Testis (tissue), 3 donors: Measurements from ENCODE around the gene SPPL3. TPM values are rescaled to one million over a fixed set of nuclear protein-coding genes. Genes with fewer than 3 reads are reported as not detected.

Experiments used
- DNase-seq: peaks from one replicate; pipeline ENCODE4 v3.0.0-alpha.2; 2019
- H3K27ac ChIP-seq, 2 donors: fragments of 200-600 bp; sonication (generic); one replicate each; pipeline ENCODE4 v1.5.1; 2019
- H3K27me3 ChIP-seq: fragments of 200-600 bp; sonication (generic); one replicate; pipeline ENCODE4 v1.5.1; 2019
- H3K36me3 ChIP-seq: fragments of 200-600 bp; sonication (generic); one replicate; pipeline ENCODE4 v1.5.1; 2017; ENCODE audit warnings: low read depth; ENCODE audit errors: missing control alignments
- H3K4me1 ChIP-seq: fragments of 200-600 bp; sonication (generic); one replicate; pipeline ENCODE4 v1.5.1; 2019
- H3K4me3 ChIP-seq, 2 donors: fragments of 200-600 bp; sonication (generic); one replicate each; pipeline ENCODE4 v1.5.1; 2017 to 2019
- H3K9me3 ChIP-seq: fragments of 200-600 bp; sonication (generic); one replicate; pipeline ENCODE4 v1.5.1; 2017
- POLR2A ChIP-seq: fragments of 450-650 bp; IDR thresholded peaks from one replicate; pipeline ENCODE4 v1.6.1; 2017; ENCODE audit warnings: antibody characterized with exemption, mild to moderate bottlenecking, moderate library complexity
- WGBS, 2 donors: methylation state at CpG; one replicate each; pipeline ENCODE4 v1.1.5; 2018; 5-methylcytosine and 5-hydroxymethylcytosine counted together
- intact Hi-C: fragments of 100-400 bp; cut with DNase I; formaldehyde crosslinking; loops from one replicate; pipeline ENCODE4 v1.15.1; 2023; ENCODE audit warnings: low total_unique reads
- polyA plus RNA-seq: library from polyadenylated mRNA; stranded (reverse); fragments of 350-450 nt; fragmentation: Illumina TruSeq; extraction: RNeasy Lipid Tissue Mini Kit (QIAGEN cat#74804); gene quantifications from one replicate; pipeline ENCODE4 v1.2.3, GENCODE V29; 2014; ENCODE audit warnings: low read depth, low replicate concordance; ENCODE audit not compliant: insufficient read depth
- total RNA-seq, 2 donors: library from RNA; depleted of rRNA; stranded (reverse); fragments of >200 nt; gene quantifications; one replicate each; pipeline ENCODE4 v1.2.3, GENCODE V29; 2016
- TF ChIP-seq, protein P1 (sequence below), 3 experiments: fragments of 450-650 bp in 2 of 3; fragments of 200-600 bp in 1 of 3; sonication (generic) in 1 of 3; IDR thresholded peaks; one replicate each; pipeline ENCODE4 v1.5.1; 2016 to 2019; ENCODE audit warnings: antibody characterized with exemption in 3 of 3, mild to moderate bottlenecking in 2 of 3, moderate library complexity in 1 of 3

The SPPL3 gene
- total and polyA plus RNA-seq, 3 donors from 2014 or later, result 61.1 to 190 (median 65.4) TPM

DNA sequence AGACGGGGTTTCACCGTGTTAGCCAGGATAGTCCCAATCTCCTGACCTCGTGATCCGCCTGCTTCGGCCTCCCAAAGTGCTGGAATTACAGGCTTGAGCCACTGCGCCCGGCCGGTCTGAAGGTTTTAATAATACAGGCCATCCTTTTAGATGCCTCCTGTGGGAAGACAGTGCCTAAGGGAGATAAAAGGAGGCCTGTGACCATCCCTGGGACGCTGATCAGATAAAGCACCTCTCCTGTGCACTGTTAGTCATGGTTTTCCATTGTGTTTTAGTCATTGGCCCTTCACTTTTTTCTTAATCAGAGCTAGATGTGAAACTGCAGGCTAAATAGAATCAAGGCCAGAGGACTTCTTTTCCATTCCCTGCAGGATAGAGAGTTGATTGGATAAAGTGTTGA, 186.1 kb downstream of the SPPL3 start:
- no peaks in the 10 kb centered on the region for H3K27me3 ChIP-seq
- no peak overlapping the region for H3K27ac ChIP-seq
- TF ChIP-seq, protein P1, sequence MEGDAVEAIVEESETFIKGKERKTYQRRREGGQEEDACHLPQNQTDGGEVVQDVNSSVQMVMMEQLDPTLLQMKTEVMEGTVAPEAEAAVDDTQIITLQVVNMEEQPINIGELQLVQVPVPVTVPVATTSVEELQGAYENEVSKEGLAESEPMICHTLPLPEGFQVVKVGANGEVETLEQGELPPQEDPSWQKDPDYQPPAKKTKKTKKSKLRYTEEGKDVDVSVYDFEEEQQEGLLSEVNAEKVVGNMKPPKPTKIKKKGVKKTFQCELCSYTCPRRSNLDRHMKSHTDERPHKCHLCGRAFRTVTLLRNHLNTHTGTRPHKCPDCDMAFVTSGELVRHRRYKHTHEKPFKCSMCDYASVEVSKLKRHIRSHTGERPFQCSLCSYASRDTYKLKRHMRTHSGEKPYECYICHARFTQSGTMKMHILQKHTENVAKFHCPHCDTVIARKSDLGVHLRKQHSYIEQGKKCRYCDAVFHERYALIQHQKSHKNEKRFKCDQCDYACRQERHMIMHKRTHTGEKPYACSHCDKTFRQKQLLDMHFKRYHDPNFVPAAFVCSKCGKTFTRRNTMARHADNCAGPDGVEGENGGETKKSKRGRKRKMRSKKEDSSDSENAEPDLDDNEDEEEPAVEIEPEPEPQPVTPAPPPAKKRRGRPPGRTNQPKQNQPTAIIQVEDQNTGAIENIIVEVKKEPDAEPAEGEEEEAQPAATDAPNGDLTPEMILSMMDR (IDR thresholded peaks at IDR 0.05), result no peak
- TF ChIP-seq POLR2A, result no peak
- no peaks in the 10 kb centered on the region for H3K9me3 ChIP-seq
- H3K4me1 ChIP-seq, result no peaks in the 10 kb centered on the region
- no peak overlapping the region for H3K4me3 ChIP-seq
- H3K36me3 ChIP-seq, result no peaks in the 10 kb centered on the region
- 95 to 96% methylated on average over 9 of the region's 9 CpGs for WGBS, 2 donors
- intact Hi-C loops, result no loop called here
- no peak for DNase-seq

- intact Hi-C loops, result no loop called here
- no peak overlapping the region for H3K4me3 ChIP-seq
- WGBS, 2 donors, result 28 to 38% methylated on average over 4 of the region's 4 CpGs
- TF ChIP-seq POLR2A, result no peak
- TF ChIP-seq, protein P1 (IDR thresholded peaks at IDR 0.05), result peak; percentile 81 to 84 (median 82)
- DNase-seq, result peak; percentile 88
- H3K27me3 ChIP-seq, result no peaks in the 10 kb centered on the region
- no peaks in the 10 kb centered on the region for H3K9me3 ChIP-seq
- H3K4me1 ChIP-seq, result peaks cover 17% of the 10 kb centered on the region
- no peaks in the 10 kb centered on the region for H3K36me3 ChIP-seq
- H3K27ac ChIP-seq, result no peak overlapping the region
These were observed 190.2 kb downstream of the SPPL3 start for GRCh38 chr12:120713861-120714482.

- Histone ChIP-seq H3K9me3 (no peaks in the 10 kb centered on the region), H3K27ac (no peak overlapping the region), H3K27me3 (no peaks in the 10 kb centered on the region), H3K4me3 (no peak overlapping the region), H3K36me3 (no peaks in the 10 kb centered on the region), H3K4me1 (peaks cover 17% of the 10 kb centered on the region)
- intact Hi-C loops, result no loop called here
- TF ChIP-seq POLR2A, result no peak
- TF ChIP-seq, protein P1 (IDR thresholded peaks at IDR 0.05), result no peak
- no peak for DNase-seq
- WGBS, 2 donors, result 71 to 75% methylated on average over 6 of the region's 6 CpGs
These were observed 191.5 kb downstream of the SPPL3 start for GRCh38 chr12:120712610-120713009.

Other genes starting within 250 kb of the SPPL3 start
- 100 to 1,000 TPM in 1 of 2 donors, 10 to 100 TPM in 1; 93.2 to 104 TPM for gene MLEC, start 217.2 kb downstream of the SPPL3 start, total RNA-seq
- gene MLEC, start 217.2 kb downstream of the SPPL3 start, polyA plus RNA-seq, result 130 TPM
- 10 to 100 TPM; 43.3 to 45.2 TPM for gene UNC119B, start 193.9 kb downstream of the SPPL3 start, total RNA-seq
- 42.2 TPM for gene UNC119B, start 193.9 kb downstream of the SPPL3 start, polyA plus RNA-seq
- gene ACADS, start 178.5 kb downstream of the SPPL3 start, total RNA-seq, result 10 to 100 TPM; 28.3 to 30.2 TPM
- 43.9 TPM for gene ACADS, start 178.5 kb downstream of the SPPL3 start, polyA plus RNA-seq
- gene HNF1A, start 74.2 kb upstream of the SPPL3 start, total RNA-seq, result under 1 TPM; 0.79 to 0.81 TPM
- gene HNF1A, start 74.2 kb upstream of the SPPL3 start, polyA plus RNA-seq, result 0.70 TPM
- 10 to 100 TPM; 14.3 to 16.5 TPM for gene C12orf43, start 112.1 kb upstream of the SPPL3 start, total RNA-seq
- gene C12orf43, start 112.1 kb upstream of the SPPL3 start, polyA plus RNA-seq, result 15.9 TPM
- gene OASL, start 134.9 kb upstream of the SPPL3 start, total RNA-seq, result 1 to 10 TPM in 1 of 2 donors, under 1 TPM in 1; 0.74 to 1.8 TPM
- 2.8 TPM for gene OASL, start 134.9 kb upstream of the SPPL3 start, polyA plus RNA-seq
- gene P2RX7, start 228.5 kb upstream of the SPPL3 start, total RNA-seq, result 10 to 100 TPM in 1 of 2 donors, 1 to 10 TPM in 1; 5.6 to 12.8 TPM
- 3.0 TPM for gene P2RX7, start 228.5 kb upstream of the SPPL3 start, polyA plus RNA-seq